ENCODE data around the gene FGFR2.

GRCh38 chr10:121511460-121511859, 86.8 kb downstream of the FGFR2 start:
- TF ChIP-seq CTCF (IDR thresholded peaks at IDR 0.05; ENCODE audit: low read depth, low read length) (no peak), EZH2phosphoT487 (IDR thresholded peaks at IDR 0.05; ENCODE audit: low read depth) (no peak)

All from OCI-LY3 (cell line).